SK-N-SH (cell line): Measurements from ENCODE around the gene PABPC1L. TPM values are rescaled to one million over a fixed set of nuclear protein-coding genes. Genes with fewer than 3 reads are reported as not detected.

ENCODE experiments used
- CTCF ChIA-PET: fragments of 300-600, 350-600 bp; formaldehyde crosslinking; extraction: SDS; loops from one replicate; lab custom pipeline; 2021; lab: Yijun Ruan, JAX
- POLR2A ChIA-PET: fragments of 350-600 bp; sonication (Branson Sonifier 250); formaldehyde crosslinking; extraction: SDS; loops from one replicate; lab custom pipeline; 2020; ENCODE audit warnings: antibody characterized with exemption, inconsistent platforms; lab: Yijun Ruan, JAX
- DNase-seq: peaks from one replicate; pipeline ENCODE4 v3.0.0; 2012
- H2AFZ ChIP-seq: fragments of 200-600 bp; sonication (generic); 2 replicates; pipeline ENCODE4 v1.8.1; 2016; ENCODE audit warnings: antibody characterized with exemption, mild to moderate bottlenecking, low read depth
- H3F3A ChIP-seq: fragments of 200-600 bp; sonication (generic); replicated peaks from 2 replicates; pipeline ENCODE3; 2016; ENCODE audit warnings: antibody characterized with exemption, mild to moderate bottlenecking; ENCODE audit not compliant: insufficient read depth
- H3K27ac ChIP-seq, 2 experiments: fragments of 200-500 bp in 1 of 2; fragments of 200-600 bp in 1 of 2; sonication (Bioruptor generic) in 1 of 2; sonication (generic), shearing (Covaris generic) in 1 of 2; 2 replicates each; pipeline versions ENCODE4 v1.5.1 to v1.6.1; 2014 to 2016; ENCODE audit warnings: low read depth in 2 of 2, inconsistent platforms in 1 of 2, low read length in 1 of 2, mild to moderate bottlenecking in 1 of 2, mixed read lengths in 1 of 2
- H3K27me3 ChIP-seq: fragments of 200-600 bp; sonication (generic), shearing (Covaris generic); 2 replicates; pipeline ENCODE4 v1.6.1; 2016; ENCODE audit warnings: mixed run types; ENCODE audit not compliant: insufficient read depth
- H3K36me3 ChIP-seq, 2 experiments: fragments of 200-500 bp in 1 of 2; fragments of 200-600 bp in 1 of 2; sonication (Bioruptor generic) in 1 of 2; sonication (generic) in 1 of 2; replicated peaks in 1 of 2; 2 replicates each; pipeline versions ENCODE3 to v1.5.1; 2014 to 2016; ENCODE audit warnings: low read length in 1 of 2, mild to moderate bottlenecking in 1 of 2; ENCODE audit not compliant: insufficient read depth in 2 of 2, control insufficient read depth in 1 of 2
- H3K4me1 ChIP-seq, 2 experiments: fragments of 200-500 bp in 1 of 2; fragments of 200-600 bp in 1 of 2; sonication (Bioruptor generic) in 1 of 2; sonication (generic), shearing (Covaris generic) in 1 of 2; 2 replicates each; pipeline versions ENCODE4 v1.5.1 to v1.6.1; 2014 to 2016; ENCODE audit warnings: low read depth in 1 of 2, low read length in 1 of 2, mixed run types in 1 of 2; ENCODE audit not compliant: insufficient read depth in 2 of 2, control insufficient read depth in 1 of 2
- H3K4me2 ChIP-seq: fragments of 200-600 bp; sonication (generic), shearing (Covaris generic); 2 replicates; pipeline ENCODE4 v1.6.1; 2017; ENCODE audit warnings: mixed run types
- H3K4me3 ChIP-seq, 2 experiments: fragments of 200-500 bp in 1 of 2; fragments of 200-600 bp in 1 of 2; sonication (Bioruptor generic) in 1 of 2; sonication (generic), shearing (Covaris generic) in 1 of 2; 2 replicates each; pipeline versions ENCODE4 v1.5.1 to v1.8.1; 2014 to 2016; ENCODE audit warnings: low read depth in 2 of 2, inconsistent platforms in 1 of 2, low read length in 1 of 2, mild to moderate bottlenecking in 1 of 2, mixed read lengths in 1 of 2, moderate library complexity in 1 of 2
- H3K79me2 ChIP-seq: fragments of 200-600 bp; sonication (generic); 2 replicates; pipeline ENCODE4 v1.8.1; 2017; ENCODE audit warnings: mild to moderate bottlenecking; ENCODE audit not compliant: insufficient read depth
- H3K9ac ChIP-seq: fragments of 200-600 bp; sonication (generic); 2 replicates; pipeline ENCODE4 v1.6.1; 2017; ENCODE audit warnings: mixed run types
- H3K9me2 ChIP-seq: fragments of 200-600 bp; sonication (generic); 2 replicates; pipeline ENCODE4 v1.6.1; 2017; ENCODE audit warnings: mixed run types
- H3K9me3 ChIP-seq: fragments of 200-600 bp; sonication (generic); 2 replicates; pipeline ENCODE4 v1.6.1; 2017; ENCODE audit warnings: mixed run types, mild to moderate bottlenecking, moderate library complexity
- H4K20me1 ChIP-seq: fragments of 200-600 bp; sonication (generic); 2 replicates; pipeline ENCODE4 v1.6.1; 2017; ENCODE audit warnings: mild to moderate bottlenecking, mixed run types; ENCODE audit not compliant: insufficient read depth
- CHD2 ChIP-seq: fragments of 150-350 bp; IDR thresholded peaks from 2 replicates; pipeline ENCODE4 v1.6.1; 2018; ENCODE audit warnings: low read length; ENCODE audit not compliant: partially characterized antibody
- GATA2 ChIP-seq: sonication (generic); formaldehyde crosslinking; IDR thresholded peaks from 2 replicates; pipeline ENCODE4 v1.5.0; 2020; ENCODE audit warnings: mild to moderate bottlenecking, missing genetic modification reagents
- WGBS: methylation state at CpG from one replicate; pipeline ENCODE4 v1.1.6; 2017; ENCODE audit warnings: low lambda C conversion rate; 5-methylcytosine and 5-hydroxymethylcytosine counted together
- polyA plus RNA-seq, 3 experiments: library from polyadenylated mRNA; depleted of rRNA; stranded (reverse); fragments of >200 nt; gene quantifications; 2 replicates each; pipeline ENCODE4 v1.2.3, GENCODE V29; 2012
- TF ChIP-seq, protein P1 (sequence below): IDR thresholded peaks from 2 replicates; pipeline ENCODE4; 2012
- TF ChIP-seq, protein P2 (sequence below): IDR thresholded peaks from 2 replicates; pipeline ENCODE4 v1.4.0; 2012; ENCODE audit warnings: low read depth, borderline replicate concordance
- TF ChIP-seq, protein P3 (sequence below): fragments of 200-600 bp; sonication (generic); IDR thresholded peaks from 2 replicates; pipeline ENCODE4 v1.6.1; 2017; ENCODE audit warnings: antibody characterized with exemption, mild to moderate bottlenecking, moderate library complexity

Gene PABPC1L
- polyA plus RNA-seq, 1 of the 3 experiments (the other 2 are of a cell fraction): 205 TPM

DNA sequence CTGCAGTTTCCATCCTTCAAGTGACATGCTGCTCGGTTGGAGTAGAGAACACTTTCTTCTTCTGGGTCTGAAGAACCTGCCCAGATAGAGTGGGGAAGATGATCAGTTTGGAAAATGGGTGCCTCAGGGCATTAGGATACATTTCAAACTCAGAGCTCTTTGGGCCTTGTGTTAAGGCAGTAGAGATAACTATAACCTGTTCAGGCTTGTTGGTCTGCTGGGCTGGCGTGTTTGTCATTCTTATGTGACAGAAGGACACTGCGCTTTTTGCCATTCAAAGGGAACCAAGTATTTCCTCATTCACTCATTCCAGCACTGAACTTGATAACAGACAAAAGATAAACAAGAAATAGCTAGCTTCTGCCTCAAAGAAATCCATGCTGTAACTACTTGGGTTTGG lies 46.5 kb downstream of the PABPC1L start:
- H3K79me2 ChIP-seq: peaks cover 51% of the 10 kb centered on the region
- no peak overlapping the region for H3K27ac ChIP-seq
- no peak for TF ChIP-seq CHD2
- TF ChIP-seq, protein P1, sequence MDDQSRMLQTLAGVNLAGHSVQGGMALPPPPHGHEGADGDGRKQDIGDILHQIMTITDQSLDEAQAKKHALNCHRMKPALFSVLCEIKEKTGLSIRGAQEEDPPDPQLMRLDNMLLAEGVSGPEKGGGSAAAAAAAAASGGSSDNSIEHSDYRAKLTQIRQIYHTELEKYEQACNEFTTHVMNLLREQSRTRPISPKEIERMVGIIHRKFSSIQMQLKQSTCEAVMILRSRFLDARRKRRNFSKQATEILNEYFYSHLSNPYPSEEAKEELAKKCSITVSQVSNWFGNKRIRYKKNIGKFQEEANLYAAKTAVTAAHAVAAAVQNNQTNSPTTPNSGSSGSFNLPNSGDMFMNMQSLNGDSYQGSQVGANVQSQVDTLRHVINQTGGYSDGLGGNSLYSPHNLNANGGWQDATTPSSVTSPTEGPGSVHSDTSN: no peak
- TF ChIP-seq, protein P2, sequence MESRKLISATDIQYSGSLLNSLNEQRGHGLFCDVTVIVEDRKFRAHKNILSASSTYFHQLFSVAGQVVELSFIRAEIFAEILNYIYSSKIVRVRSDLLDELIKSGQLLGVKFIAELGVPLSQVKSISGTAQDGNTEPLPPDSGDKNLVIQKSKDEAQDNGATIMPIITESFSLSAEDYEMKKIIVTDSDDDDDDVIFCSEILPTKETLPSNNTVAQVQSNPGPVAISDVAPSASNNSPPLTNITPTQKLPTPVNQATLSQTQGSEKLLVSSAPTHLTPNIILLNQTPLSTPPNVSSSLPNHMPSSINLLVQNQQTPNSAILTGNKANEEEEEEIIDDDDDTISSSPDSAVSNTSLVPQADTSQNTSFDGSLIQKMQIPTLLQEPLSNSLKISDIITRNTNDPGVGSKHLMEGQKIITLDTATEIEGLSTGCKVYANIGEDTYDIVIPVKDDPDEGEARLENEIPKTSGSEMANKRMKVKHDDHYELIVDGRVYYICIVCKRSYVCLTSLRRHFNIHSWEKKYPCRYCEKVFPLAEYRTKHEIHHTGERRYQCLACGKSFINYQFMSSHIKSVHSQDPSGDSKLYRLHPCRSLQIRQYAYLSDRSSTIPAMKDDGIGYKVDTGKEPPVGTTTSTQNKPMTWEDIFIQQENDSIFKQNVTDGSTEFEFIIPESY: no peak
- no peak for TF ChIP-seq GATA2 (CRISPR knock-in tag)
- POLR2A ChIA-PET: no interaction called here
- H3K9me3 ChIP-seq: no peaks in the 10 kb centered on the region
- no peaks in the 10 kb centered on the region for H3K9me2 ChIP-seq
- H3K27me3 ChIP-seq: no peaks in the 10 kb centered on the region
- peaks cover 14% of the 10 kb centered on the region for H3F3A ChIP-seq
- H3K36me3 ChIP-seq: peaks cover 41 to 47% of the 10 kb centered on the region in 2 experiments
- no peak overlapping the region for H3K4me3 ChIP-seq
- CTCF ChIA-PET: interaction anchor here (0.9 to 2.8 kb wide), 3 partner anchors 15 to 57 kb away, joined by 3 to 8 read pairs (median 3); partner anchors contain the start of gene PABPC1L
- 100% methylated on average over 3 of the region's 3 CpGs for WGBS
- H3K9ac ChIP-seq: no peak overlapping the region
- H4K20me1 ChIP-seq: peaks cover 16% of the 10 kb centered on the region
- no peak overlapping the region for H3K4me2 ChIP-seq
- H2AFZ ChIP-seq: no peak overlapping the region
- DNase-seq: no peak
- peaks cover 14 to 17% of the 10 kb centered on the region in 2 experiments for H3K4me1 ChIP-seq

DNA sequence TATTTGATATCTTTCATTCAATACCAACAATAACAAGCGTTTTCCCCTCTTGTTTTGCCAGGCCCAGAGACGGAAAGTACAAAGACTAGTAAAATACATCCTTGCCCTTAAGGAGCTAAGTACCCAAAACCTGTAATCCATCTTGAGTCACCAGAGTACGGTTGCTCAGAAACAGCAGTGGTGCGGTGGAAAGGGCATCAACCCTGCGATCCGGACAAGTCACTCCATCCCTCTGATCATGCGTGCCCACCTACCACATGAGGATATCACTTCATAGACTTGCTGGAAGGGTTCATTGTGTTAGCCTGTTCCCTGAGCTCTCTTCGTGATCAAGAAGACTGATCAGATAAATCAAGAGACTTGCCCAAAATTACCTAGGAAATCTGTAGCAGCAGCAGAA lies 48.4 kb downstream of the PABPC1L start:
- Histone ChIP-seq H3K36me3 (peaks cover 30 to 34% of the 10 kb centered on the region in 2 experiments), H2AFZ (no peak overlapping the region), H3K4me1 (peaks cover 18 to 24% of the 10 kb centered on the region in 2 experiments), H3K9ac (no peak overlapping the region), H3K9me2 (no peaks in the 10 kb centered on the region), H4K20me1 (peaks cover 16% of the 10 kb centered on the region), H3K4me3 (peak overlapping the region in 1 of 2 experiments; percentile 82; a peak in 1 of 4 replicates), H3K27me3 (no peaks in the 10 kb centered on the region), H3K9me3 (no peaks in the 10 kb centered on the region), H3K27ac (no peak overlapping the region), H3K4me2 (peak overlapping the region; percentile 96), H3F3A (peaks cover 23% of the 10 kb centered on the region), H3K79me2 (peaks cover 51% of the 10 kb centered on the region)
- 96% methylated on average over 8 of the region's 8 CpGs for WGBS
- ChIA-PET CTCF (interaction anchor here (1.5 to 2.8 kb wide), 2 partner anchors 9 to 16 kb away, joined by 4 to 8 read pairs; no protein-coding TSS in a partner anchor), POLR2A (no interaction called here)
- TF ChIP-seq, protein P3, sequence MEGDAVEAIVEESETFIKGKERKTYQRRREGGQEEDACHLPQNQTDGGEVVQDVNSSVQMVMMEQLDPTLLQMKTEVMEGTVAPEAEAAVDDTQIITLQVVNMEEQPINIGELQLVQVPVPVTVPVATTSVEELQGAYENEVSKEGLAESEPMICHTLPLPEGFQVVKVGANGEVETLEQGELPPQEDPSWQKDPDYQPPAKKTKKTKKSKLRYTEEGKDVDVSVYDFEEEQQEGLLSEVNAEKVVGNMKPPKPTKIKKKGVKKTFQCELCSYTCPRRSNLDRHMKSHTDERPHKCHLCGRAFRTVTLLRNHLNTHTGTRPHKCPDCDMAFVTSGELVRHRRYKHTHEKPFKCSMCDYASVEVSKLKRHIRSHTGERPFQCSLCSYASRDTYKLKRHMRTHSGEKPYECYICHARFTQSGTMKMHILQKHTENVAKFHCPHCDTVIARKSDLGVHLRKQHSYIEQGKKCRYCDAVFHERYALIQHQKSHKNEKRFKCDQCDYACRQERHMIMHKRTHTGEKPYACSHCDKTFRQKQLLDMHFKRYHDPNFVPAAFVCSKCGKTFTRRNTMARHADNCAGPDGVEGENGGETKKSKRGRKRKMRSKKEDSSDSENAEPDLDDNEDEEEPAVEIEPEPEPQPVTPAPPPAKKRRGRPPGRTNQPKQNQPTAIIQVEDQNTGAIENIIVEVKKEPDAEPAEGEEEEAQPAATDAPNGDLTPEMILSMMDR: no peak
- no peak for DNase-seq
